HG02763 (cell line): ENCODE measurements around the gene CYBRD1.

Experiments used
- ATAC-seq: cut with Tn5 transposase; IDR thresholded peaks from one replicate; pipeline ENCODE4 v1.9.1; 2021; ENCODE audit warnings: mild to moderate bottlenecking, moderate library complexity; ENCODE audit not compliant: unreplicated experiment

CYBRD1 gene

DNA sequence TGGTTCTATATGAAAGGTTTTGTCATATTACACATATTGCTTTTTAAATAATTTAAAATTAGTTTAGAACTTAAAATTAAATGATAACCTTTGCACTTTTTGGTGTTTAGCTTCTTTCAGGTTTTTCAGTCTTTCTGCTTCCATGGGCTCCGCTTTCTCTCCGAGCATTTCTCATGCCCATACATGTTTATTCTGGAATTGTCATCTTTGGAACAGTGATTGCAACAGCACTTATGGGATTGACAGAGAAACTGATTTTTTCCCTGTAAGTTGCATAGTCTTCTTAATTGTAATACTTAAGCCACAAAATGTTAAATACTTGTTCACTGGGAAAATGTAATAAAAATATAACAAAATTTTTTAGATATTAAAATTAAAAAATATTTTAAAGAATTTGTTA, 31.0 kb downstream of the CYBRD1 start:
- no peak for ATAC-seq

DNA sequence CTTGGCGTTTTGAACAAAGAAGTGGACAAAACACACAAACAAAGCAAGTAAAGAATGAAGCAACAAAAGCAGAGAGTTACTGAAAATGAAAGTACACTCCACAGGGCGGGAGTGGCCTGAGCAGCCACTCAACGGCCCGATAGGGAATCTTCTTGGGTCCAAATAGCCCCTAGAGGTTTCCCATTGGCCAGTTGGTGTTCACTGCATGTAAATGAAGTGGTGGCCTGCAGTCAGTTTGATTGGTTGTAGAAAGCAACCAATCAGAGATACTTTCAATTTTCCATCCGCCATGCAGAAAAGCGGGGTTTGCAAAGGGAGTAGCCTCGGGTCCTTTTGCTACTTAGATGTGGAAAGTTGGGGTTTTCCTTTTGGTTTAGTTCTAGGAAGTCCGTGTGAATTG, 31.6 kb downstream of the CYBRD1 start:
- no peak for ATAC-seq

DNA sequence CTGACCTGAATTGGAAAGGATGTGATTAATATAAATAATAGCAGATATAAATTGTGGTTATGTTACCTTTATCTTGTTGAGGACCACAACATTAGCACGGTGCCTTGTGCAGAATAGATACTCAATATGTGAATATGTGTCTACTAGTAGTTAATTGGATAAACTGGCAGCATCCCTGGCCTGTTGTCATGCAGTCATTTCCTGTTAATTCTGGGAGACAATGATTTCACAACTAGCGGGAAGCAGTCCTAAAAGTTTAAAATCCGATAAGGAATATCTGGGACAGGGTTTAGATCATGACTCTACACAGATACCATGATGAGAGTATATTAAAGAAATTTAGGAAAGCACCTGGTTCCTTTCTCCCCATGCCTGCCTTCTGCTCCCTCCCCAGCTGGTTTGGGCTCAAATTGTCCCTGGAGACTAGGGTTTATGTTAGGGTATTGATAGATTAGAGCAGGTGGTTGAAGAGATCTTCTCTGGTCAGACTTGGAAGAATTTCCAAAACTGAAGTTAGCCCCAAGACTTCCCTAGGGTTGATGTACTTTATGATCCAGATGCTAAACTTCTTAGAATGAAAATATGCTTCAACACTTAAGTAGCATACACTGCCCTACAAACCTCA, 32.8 kb downstream of the CYBRD1 start:
- ATAC-seq = no peak

DNA sequence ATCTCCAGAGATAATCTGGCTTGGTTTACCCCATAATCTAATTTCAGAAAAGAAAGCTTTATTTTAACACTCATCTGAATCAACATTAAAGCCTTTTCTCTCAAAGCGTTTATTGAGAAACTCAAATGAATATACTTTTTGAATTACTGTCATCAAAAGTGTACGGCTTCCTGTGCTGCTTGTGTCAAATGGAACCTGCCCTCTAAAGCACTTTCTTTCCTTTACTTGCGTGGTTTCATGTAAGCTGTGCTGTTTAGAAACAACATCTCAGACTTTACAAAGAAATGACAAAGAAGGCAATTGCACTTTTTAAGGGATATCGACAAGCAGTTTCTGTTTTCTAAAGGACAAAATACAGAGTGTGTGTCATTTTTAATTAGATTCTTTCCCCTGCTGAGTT, 35.1 kb downstream of the CYBRD1 start:
- no peak for ATAC-seq

DNA sequence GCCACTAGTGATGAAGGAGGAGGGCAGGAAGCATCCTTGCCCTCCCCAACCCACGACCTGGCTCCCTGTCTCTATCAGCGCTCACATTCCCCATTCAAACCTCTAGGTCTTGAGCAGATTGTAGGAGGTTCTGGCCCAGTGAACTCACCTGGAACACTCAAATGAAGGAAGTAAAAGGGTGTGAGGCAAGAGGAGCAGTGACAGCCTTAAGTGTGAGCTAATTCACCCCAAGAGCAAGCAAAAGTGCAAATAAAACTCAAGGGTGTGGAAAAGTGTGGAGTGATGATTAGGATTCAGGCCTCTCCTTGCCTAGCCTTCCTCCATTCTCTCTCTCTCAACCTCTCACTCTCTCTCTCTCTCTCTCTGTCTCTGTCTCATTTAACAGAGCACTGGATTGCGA, 41.0 kb downstream of the CYBRD1 start:
- no peak for ATAC-seq

DNA sequence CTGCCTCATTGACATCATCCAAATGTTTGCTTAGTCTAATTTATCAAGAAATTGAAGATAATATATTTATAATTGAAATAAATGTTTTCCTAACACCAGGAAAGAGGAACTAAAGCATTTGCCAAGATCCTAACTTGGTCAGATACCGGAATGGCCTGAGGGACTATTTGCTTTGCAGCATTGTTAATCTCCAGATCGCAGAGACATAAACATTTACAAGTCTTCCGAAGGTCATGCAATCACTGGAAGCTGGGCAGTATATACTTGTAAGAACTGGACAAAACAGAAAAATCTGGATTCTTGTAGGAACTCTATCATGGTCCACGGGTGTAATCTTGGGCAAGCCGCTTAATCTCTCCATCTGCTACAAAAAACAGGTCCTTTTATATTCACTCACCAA, 42.2 kb downstream of the CYBRD1 start:
- no peak for ATAC-seq

DNA sequence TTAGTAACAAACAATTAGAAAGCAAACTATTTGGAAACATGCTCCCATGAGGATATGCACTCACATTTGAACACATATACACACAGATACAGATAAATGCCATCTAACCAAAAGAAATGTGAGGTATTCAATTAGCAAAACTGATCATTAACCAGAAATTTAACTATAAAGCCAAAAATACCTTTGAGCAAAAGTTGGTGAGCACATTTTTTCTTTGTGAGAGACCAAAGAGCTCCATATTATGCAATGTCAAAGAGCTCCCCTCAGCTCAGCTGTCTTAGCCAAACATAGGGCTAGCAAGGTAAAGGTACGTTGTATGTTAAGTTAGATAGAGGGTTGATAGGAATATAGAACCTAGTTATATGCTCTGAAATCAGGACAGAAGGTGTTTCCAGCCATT, 43.8 kb downstream of the CYBRD1 start:
- ATAC-seq = no peak

DNA sequence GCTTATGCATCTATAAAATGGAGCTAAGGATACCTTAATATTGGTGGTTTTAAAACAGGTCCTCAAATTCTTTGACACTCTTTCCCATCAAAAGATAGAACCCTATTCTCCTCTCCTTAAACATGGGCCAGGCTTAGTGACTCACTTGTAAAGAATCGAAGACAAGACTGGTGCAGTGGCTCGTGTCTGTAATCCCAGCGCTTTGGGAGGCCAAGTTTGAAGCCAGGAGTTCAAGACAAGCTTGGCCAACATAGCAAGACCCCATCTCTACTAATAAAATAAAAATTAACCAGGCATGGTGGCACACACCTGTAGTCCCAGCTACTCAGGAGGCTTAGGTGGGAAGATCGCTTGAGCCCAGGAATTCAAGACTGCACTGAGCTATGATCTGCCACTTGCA, 44.5 kb downstream of the CYBRD1 start:
- ATAC-seq = no peak

DNA sequence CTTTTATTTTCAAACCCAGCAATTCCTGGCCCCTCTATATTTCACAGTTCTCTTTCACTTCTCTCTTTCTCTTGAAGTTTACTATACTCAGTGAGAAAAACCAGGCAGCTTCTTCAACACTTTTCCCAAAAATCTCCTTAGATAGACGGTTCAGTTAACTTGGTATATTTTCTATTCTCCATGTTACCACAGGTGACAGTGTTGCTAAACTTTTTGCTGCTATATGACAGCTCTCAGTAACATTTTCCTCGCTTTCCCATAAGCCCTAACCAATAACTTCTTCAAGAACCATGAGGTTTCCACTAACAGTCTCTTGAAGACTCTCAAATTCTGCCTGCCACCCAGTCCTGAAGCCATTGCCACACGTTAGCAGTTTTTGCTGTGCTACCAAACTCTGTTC, 45.8 kb downstream of the CYBRD1 start:
- no peak for ATAC-seq

DNA sequence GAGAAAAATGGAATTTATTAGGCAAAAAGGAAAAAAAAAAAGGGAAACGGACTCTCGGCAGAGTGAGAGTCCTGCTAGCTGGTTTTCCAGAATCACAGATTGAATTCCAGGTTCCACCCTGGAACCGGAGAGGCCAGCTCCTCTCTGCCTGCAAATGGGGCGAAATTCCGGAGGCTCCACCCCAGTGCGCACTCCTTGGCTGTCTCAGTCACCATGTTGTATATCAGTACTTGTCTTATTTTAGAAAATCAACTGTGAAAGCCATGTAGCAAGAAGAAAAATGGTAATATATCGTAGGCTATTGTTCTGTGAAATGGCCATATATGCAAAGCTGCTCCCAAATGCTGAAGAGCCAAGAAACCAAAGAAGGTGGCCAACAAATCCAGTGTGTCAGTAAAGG, 49.4 kb downstream of the CYBRD1 start:
- ATAC-seq = no peak

DNA sequence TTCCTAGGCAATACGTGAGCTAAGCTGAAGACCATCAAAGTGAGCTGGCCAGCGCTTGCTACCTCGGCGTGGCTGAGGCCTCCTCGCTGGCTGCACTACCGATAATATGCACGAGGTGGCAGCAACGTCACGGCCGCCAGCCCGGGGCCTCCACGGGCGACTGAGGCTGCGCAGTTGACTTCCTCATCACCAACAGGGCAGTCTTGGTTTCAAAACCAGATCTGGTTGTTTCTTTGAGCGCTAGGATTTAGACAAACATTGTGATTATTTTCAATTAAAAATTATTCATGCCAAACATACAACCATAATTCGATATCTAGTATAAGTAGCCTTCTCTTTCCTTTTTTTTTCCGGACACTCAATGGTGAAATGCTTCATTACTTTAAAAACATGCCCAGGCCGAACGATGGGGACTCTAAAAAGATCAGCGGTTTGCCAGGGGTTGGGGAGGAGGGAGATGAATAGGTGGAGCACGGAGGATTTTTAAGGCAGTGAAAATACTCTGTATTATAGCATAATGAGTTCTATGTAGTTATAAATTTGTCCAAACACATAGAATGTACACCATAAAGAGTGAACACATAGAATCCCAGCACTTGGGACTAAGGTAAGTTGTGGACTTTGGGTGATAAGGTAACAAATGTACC, 52.0 kb downstream of the CYBRD1 start:
- ATAC-seq = peak; percentile 84

DNA sequence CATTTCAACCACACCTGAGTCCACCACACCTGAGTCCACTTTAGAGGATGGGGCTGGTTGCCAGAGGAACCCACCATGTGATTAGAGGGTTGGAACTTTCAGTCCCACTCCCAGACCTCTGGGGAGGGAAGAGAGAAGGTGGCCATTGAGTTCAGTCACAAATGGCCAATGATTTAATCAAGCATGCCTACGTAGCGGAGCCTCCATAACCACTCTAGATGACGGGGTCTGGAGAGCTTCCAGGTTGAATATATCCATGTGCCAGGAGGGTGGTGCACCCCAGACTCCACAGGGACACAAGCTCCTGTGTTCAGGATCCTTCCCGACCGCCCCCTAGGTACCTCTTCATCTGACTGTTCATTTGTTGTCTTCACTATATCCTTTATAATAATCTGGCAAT, 53.3 kb downstream of the CYBRD1 start:
- ATAC-seq = no peak

DNA sequence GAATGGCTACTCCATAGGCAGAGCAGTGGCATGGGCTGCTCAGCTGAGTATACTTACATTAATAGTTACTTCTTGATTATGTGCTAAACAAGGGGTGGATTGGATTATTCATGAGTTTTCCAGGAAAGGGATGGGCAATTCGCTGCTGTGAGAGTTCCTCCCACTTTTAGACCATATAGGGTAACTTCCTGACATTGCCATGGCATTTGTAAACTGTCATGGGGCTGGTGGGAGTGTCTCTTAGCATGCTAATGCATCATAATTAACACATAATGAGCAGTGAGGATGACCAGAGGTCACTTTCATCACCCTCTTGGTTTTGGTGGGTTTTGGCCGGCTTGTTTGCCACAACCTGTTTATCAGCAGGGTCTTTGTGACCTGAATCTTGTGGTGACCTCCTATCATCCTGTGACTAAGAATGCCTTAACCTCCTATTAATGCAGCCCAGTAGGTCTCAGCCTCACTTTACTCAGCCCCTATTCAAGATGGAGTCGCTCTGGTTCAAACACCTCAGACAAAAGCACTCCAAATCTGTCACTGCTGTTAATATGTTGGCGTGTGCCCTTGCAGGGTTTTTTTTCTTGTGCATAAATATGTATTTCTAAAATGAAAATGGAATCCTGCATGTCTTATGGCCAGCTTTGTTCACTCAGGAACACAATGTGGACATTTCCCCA, 56.0 kb downstream of the CYBRD1 start:
- ATAC-seq = no peak

DNA sequence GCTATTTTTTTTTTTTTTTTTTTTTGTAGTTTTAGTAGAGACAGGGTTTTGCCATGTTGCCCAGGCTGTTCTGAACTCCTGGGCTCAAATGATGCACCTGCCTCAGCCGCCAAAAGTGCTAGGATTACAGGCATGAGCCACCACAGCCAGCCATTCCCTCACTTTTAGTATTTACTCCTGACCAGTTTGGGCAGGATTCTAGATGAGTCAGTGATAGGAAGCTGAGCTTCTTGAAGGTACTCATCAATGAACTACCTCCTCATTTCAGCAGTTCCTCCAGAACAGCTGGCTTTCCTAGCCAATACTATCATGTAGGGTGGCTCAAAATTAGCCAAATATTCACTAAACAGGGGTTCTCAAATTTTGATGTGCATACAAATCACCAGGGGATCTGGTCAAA, 57.2 kb downstream of the CYBRD1 start:
- no peak for ATAC-seq

DNA sequence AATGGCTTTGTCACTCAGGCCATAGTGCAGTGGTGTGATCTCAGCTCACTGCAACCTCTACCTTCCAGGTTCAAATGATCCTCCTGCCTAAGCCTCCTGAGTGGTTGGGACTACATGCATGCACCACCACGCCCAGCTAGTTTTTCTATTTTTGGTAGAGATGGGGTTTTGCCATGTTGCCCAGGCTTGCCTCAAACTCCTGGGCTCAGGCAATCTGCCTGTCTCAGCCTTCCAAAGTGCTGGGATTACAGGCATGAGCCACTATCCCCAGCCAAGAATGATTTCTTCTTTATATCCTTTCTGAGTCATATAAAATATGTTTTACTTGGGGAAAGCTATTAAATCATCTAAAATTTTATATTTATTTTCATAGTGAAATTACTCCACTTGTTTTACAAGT, 61.3 kb downstream of the CYBRD1 start:
- no peak for ATAC-seq

DNA sequence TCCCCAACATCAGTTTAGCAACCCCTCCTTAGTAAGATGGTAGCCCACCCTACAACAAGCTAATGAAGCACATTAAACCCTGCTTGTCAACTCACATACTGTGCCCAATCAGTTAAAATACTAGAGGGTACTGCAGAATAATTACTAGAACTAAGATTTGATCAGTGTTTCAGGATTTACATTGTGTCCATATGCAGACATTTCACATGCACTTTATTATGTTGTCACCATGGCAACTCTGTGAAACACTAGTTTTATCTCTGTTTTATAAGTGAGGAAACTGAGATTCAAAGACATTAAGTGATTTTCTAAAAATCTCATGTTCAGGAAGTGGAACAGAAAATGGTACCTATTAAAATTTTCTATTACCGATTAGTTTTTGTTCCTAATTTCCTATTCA, 61.7 kb downstream of the CYBRD1 start:
- ATAC-seq = no peak

DNA sequence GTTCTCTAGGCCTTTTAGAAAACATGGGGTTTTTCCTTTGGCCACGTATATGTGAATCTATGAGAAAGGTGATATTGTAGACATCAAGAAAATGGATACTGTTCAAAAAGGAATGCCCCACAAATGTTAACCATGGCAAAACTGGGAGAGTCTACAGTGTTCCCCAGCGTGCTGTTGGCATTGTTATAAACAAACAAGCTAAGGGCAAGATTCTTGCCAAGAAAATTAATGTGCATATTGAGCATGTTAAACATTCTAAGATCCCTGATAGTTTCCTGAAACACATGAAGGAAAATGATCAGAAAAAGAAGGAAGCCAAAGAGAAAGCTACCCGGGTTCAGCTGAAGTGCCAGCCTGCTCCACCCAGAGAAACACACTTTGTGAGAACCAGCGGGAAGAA, 64.9 kb downstream of the CYBRD1 start:
- no peak for ATAC-seq

DNA sequence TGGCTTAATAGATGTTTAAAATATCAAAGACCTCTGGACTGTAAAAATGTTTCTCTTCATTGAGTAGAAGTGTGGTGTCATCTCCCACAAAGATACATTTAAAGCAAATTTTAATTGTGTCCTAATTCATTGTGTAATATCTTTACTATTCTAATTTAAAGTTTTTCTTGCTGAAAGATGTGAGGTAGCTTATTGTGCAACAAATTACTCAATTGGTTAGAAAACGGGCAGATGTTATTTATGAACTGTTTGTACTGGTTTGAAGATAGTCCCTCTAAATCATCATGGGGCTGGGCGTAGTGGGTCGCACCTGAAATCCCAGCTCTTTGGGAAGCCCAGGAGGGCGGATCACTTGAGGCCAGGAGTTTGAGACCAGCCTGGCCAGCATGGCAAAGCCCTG, 65.3 kb downstream of the CYBRD1 start:
- no peak for ATAC-seq

DNA sequence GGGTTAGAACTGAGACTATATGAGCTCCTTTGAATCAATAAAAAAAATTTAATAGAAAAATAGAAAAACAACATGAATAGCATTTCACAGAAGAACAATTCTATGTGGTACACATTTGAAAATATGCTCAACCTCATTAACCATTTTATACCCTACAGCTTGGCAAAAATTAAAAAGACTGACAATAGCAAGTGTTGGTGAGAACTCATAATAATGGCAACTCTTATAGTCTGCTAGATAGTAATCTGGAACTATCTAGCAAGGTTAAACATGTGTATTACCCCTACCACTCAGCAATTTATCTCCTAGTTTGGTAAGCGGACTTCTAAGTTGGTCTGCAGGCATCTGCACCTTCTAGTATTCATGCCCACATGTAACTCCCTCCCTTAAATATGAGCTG, 67.8 kb downstream of the CYBRD1 start:
- no peak for ATAC-seq

DNA sequence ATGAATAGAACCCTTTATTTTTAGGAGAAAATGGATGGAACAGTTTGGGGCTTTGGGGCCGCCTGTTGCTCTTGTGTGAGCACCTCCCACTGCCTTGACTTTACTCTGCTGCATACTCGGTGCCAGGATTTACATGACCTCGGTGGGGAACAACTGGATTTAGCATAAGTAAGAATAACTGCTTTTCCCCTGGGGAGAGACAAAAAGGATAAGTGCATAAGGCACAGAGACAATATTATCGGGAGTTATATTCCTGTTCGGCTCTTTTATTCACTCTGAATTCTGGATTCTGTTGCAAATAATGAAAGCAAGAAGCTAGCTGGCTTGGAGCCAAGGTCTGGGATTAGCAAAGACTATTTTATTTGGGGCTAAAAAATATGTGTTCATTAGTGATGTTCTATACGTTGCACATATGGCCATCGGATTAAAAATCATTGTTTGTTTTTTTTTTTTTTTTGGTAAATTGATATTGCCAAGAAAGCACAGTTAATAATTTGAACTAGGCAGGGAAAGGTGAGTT, 69.8 kb downstream of the CYBRD1 start:
- ATAC-seq = no peak

DNA sequence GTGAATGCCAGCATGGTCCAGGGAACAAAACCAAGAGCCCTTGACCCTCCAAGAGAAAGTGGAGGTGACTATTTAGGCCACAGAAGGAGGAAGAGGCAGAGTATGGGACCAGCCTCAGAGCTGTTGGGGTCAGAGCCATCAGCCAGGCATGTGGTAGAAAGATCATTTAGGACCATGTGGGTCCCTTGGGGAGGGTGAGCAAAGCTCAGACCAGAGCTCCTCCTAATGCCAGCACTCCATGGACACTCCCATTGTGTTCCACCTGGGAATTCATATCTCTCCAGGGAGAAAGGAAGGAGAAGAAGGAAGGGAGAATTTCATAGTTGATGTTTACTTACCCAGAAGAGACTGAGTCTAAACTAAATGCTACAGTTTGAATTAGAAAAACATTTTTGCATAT, 73.2 kb downstream of the CYBRD1 start:
- ATAC-seq = no peak

DNA sequence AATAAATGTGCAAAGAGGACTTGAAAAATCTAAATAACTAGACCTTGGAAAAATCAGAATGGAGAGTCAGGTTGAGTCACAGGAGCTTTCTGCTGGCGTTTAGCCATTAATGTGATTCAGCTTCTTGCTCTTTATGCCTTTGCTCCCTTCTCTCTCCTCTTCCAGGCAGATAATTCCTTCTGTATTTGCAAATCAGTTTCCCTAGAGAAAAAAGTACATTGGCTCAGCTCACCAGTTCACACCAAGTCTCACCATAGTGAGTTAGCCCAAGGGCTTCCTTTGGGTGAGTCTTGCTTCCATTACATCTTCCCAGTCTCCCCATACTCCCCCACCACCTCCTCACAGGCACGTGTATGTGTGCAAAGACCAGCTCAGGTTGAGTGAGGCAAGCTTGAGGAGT, 73.6 kb downstream of the CYBRD1 start:
- no peak for ATAC-seq
